ENCODE data around the gene CDK14. TPM values are rescaled to one million over a fixed set of nuclear protein-coding genes. Genes with fewer than 3 reads are reported as not detected.

Gene CDK14
- total RNA-seq, 4 donors from 2014 or later: 22.2 to 36.3 (median 28.6) TPM

DNA sequence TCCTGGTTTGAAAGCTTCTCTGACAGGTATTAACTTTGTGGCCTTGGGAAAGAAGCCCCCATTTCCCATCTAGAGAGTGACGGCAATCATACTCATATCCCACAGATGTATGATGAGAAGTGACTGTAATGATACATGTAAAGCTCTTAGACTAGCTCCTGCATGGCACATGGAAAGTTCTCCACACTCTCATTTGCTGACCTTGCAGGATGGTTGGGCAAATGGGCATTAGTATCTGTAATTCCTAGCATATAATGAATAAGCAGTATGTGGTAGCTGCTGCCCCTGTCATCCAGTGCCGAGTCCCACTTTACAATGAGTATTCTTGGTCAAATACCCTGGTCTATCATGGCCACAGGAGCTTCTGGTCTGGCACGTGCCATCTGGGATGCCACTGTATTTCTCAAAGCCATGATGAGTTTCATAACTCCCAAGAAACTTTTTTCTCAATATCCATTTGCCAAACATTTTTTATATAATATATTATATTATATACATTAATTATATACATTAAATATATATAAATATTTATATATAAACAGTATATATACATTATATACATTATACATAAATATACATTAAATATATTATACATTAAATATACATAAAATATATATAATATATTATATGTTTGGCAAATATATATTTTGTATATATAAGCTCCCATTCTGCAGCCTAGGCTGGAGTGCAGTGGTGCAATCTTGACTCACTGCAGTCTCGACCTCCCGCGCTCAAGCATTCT, 561.6 kb downstream of the CDK14 start:
- H3K27ac ChIP-seq: no peak overlapping the region
- WGBS, 2 donors: 82 to 91% methylated on average over 6 of the region's 6 CpGs
- no peak overlapping the region for H3K4me3 ChIP-seq
- no peaks in the 10 kb centered on the region for H3K9me3 ChIP-seq
- H3K36me3 ChIP-seq: no peaks in the 10 kb centered on the region
- TF ChIP-seq EP300 (IDR thresholded peaks at IDR 0.05) (no peak), POLR2A (IDR thresholded peaks at IDR 0.05) (no peak)
- TF ChIP-seq, protein P1, sequence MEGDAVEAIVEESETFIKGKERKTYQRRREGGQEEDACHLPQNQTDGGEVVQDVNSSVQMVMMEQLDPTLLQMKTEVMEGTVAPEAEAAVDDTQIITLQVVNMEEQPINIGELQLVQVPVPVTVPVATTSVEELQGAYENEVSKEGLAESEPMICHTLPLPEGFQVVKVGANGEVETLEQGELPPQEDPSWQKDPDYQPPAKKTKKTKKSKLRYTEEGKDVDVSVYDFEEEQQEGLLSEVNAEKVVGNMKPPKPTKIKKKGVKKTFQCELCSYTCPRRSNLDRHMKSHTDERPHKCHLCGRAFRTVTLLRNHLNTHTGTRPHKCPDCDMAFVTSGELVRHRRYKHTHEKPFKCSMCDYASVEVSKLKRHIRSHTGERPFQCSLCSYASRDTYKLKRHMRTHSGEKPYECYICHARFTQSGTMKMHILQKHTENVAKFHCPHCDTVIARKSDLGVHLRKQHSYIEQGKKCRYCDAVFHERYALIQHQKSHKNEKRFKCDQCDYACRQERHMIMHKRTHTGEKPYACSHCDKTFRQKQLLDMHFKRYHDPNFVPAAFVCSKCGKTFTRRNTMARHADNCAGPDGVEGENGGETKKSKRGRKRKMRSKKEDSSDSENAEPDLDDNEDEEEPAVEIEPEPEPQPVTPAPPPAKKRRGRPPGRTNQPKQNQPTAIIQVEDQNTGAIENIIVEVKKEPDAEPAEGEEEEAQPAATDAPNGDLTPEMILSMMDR (IDR thresholded peaks at IDR 0.05): no peak
- H3K4me1 ChIP-seq: peaks cover 0 to 5% (median 0%) of the 10 kb centered on the region in 4 donors
- DNase-seq (ENCODE audit: low spot score in 2 of 2): no peak
- H3K27me3 ChIP-seq: no peaks in the 10 kb centered on the region

DNA sequence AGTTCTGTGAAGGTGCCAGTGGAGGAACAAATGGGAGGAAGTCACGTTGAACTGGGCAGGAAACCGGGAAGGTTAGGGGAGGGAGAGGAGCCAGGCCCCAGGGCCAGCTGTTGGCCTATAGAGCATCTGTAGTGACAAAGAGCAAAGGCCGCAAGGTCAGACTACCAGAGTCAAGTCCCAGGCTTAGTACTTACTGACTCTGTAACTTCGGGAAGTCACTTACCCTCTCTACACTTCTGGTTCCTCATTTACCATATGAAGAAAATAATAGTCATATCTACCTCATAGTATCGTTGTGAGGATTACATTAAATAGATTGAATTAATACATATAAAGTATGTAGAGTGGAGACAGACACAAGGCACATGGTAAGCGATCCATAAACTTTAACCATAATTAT, 566.3 kb downstream of the CDK14 start:
- WGBS, 2 donors: 58 to 64% methylated on average over 6 of the region's 6 CpGs
- DNase-seq (ENCODE audit: low spot score in 2 of 2): no peak

DNA sequence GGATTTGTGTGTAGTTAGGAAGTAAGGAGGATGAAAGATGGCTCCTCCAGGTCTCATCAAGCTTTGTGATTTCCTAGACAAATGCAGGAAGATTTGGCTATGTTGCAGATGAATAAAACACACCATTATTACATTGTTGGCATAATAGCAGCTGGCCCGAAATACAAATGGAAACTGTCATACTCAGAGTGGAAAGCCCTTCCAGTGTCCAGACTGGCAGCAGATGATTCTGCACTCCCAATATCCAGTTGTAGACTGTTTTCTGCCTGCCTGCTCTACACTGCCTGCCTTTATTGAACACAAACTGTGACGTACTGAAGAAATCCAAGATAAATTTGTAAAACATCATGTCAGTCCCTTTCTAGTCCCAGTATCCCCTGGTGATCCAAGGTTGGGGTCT, 568.4 kb downstream of the CDK14 start:
- no peaks in the 10 kb centered on the region for H3K36me3 ChIP-seq
- DNase-seq (ENCODE audit: low spot score in 2 of 2): no peak
- peak overlapping the region in 1 of 4 donors; percentile 58 for H3K27ac ChIP-seq
- H3K9me3 ChIP-seq: no peaks in the 10 kb centered on the region
- H3K4me1 ChIP-seq: peaks cover 0 to 25% (median 4%) of the 10 kb centered on the region in 4 donors
- H3K27me3 ChIP-seq: no peaks in the 10 kb centered on the region
- 63 to 64% methylated on average over 2 of the region's 2 CpGs for WGBS, 2 donors
- TF ChIP-seq POLR2A (IDR thresholded peaks at IDR 0.05) (no peak), EP300 (IDR thresholded peaks at IDR 0.05) (no peak)
- TF ChIP-seq, protein P1 (IDR thresholded peaks at IDR 0.05): no peak
- H3K4me3 ChIP-seq: no peak overlapping the region

More for the DNA sequence above, 566.3 kb downstream of the CDK14 start:
- TF ChIP-seq, protein P1 (IDR thresholded peaks at IDR 0.05): no peak
- no peak for TF ChIP-seq POLR2A (IDR thresholded peaks at IDR 0.05)
- TF ChIP-seq EP300 (IDR thresholded peaks at IDR 0.05): no peak
- no peak overlapping the region for H3K27ac ChIP-seq
- H3K4me3 ChIP-seq: no peak overlapping the region
- no peaks in the 10 kb centered on the region for H3K9me3 ChIP-seq
- peaks cover 0 to 25% (median 4%) of the 10 kb centered on the region in 4 donors for H3K4me1 ChIP-seq
- no peaks in the 10 kb centered on the region for H3K36me3 ChIP-seq
- H3K27me3 ChIP-seq: no peaks in the 10 kb centered on the region

DNA sequence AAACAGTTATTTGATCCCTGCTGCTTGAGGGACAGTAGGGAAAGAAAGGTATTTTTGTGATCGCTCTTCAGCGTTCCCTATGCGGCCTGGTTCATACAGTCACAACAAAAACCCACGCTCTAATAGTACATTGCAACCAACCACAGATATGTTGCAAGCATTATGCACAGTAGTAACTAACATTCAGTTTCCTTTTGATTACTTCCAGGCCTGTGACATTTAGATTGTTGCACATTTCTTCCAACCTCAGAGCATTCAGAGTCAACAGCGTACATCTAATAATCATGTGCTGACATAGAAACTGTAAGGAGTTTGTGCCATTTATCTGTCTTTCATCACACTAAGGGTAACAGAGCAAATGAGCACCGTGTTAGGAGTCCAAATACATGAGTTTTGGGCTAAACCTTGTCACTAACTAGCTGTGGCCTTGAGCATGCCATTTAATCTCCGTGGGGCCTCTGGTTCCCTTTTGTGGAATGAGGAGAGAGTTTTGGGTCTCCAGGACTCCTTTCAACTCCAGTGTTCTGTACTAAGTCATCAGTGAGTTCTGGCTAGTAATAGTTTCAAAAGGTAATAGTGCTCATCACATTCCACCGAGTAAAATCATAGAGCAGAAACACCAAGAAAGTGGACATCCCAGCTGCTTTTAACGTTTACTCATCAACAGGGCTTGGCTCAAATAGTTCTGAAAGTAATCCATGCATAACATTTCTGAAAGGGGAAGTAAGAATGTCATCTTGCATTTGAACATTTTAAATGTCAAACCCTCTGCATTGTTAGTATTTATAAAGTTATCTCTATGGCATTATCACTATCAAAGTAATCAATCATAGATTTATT, 569.1 kb downstream of the CDK14 start:
- peaks cover 0 to 25% (median 4%) of the 10 kb centered on the region in 4 donors for H3K4me1 ChIP-seq
- H3K9me3 ChIP-seq: no peaks in the 10 kb centered on the region
- WGBS, 2 donors: 52 to 54% methylated on average over 9 of the region's 9 CpGs
- no peaks in the 10 kb centered on the region for H3K27me3 ChIP-seq
- DNase-seq (ENCODE audit: low spot score in 2 of 2): peak in 1 of 2 donors; percentile 8
- peak overlapping the region in 2 of 4 donors; percentile 23 to 58 for H3K27ac ChIP-seq
- H3K36me3 ChIP-seq: no peaks in the 10 kb centered on the region
- TF ChIP-seq EP300 (IDR thresholded peaks at IDR 0.05): peak in 1 of 2 donors; percentile 43
- TF ChIP-seq POLR2A (IDR thresholded peaks at IDR 0.05): no peak
- no peak overlapping the region for H3K4me3 ChIP-seq

DNA sequence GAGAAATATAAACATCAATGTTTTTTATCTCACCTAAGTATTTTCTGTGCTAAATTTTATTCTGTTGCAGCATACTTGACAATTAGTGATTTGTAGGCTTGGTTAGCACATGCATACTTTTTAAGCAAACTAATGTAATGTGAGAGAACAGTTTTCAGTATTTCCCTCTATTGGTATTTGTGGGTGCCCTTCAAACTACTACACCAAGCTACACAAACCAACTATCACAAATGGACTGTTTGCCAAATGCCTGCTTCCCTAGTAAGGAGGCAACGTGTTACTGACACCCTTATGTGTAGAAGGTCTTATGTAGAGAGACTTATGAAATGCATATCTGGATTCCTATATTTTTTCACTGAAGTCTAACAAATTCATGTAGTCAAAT, 569.7 kb downstream of the CDK14 start:
- Histone ChIP-seq H3K36me3 (no peaks in the 10 kb centered on the region), H3K4me1 (peaks cover 0 to 25% (median 4%) of the 10 kb centered on the region in 4 donors), H3K27ac (no peak overlapping the region), H3K27me3 (no peaks in the 10 kb centered on the region), H3K9me3 (no peaks in the 10 kb centered on the region), H3K4me3 (no peak overlapping the region)
- TF ChIP-seq EP300 (IDR thresholded peaks at IDR 0.05) (no peak), POLR2A (IDR thresholded peaks at IDR 0.05) (no peak)
- TF ChIP-seq, protein P1 (IDR thresholded peaks at IDR 0.05): no peak
- WGBS, 2 donors: 71 to 78% methylated on average over 1 of the region's 1 CpG
- DNase-seq (ENCODE audit: low spot score in 2 of 2): no peak
